GM12892 (cell line): ENCODE measurements around the gene CAMK2G.

Experiments used
- POLR2A ChIP-seq: IDR thresholded peaks from 2 replicates; pipeline ENCODE4 v1.6.1; 2011; ENCODE audit warnings: low read depth, low read length, control low read depth
- POLR2AphosphoS5 ChIP-seq: IDR thresholded peaks from 2 replicates; pipeline ENCODE4 v1.6.1; 2011; ENCODE audit warnings: low read depth, low read length, control low read depth
- TAF1 ChIP-seq: IDR thresholded peaks from 2 replicates; pipeline ENCODE4 v1.6.1; 2011; ENCODE audit warnings: low read depth, mild to moderate bottlenecking, control low read depth, low read length, borderline replicate concordance

DNA sequence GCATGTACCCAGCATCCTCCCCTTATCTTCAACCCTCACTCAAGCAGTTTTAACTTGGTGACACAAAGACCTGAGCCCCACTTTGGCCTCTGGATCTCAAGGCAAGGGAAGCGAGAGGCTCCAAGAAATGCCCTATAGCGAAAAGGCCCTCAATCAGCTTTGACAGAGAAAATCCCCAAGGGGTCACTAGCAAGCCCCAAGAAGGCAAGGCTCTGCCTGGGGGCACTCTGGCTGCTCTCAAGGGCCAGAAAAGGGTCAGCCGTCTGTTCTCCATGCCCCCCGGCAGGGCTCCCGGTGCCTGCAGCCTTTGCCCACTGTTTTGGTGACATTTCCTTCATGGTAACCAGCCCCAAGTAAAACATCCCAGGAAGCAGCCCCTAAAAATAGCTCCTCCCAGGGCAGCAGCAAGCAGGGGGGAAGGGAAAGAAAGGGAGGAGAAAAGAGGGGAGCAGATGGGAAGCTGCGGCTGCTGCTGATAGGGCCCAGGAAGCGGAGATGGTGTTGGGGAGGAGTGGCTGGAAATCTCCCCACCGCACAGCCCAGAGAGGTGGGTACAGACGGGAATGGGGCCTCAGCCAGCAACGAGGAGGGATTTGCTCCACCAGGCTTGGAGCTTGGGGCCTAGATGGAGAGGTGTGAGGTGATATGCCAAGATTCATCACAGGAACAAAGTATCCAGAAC, 7.1 kb downstream of the CAMK2G start:
- no peak for TF ChIP-seq POLR2A
- TF ChIP-seq POLR2AphosphoS5, result no peak
- no peak for TF ChIP-seq TAF1
